Activated naive CD8-positive, alpha-beta T cell treated with anti-CD3 and anti-CD28 coated beads, Interleukin-2, amount 50 U/mL, for 24 hours (primary cell): Measurements from ENCODE around the gene KTN1.

Source experiments
- ATAC-seq: fragments of 150-1000 bp; cut with Tn5 transposase; one replicate; pipeline ENCODE4 v1.10.0; 2021
- DNase-seq: peaks from one replicate; pipeline ENCODE4 v3.0.0; 2021
- H3K27ac Mint-ChIP-seq: one replicate; pipeline ENCODE4 v1.8.0; 2021; ENCODE audit warnings: mild to moderate bottlenecking, mixed read lengths
- H3K27me3 Mint-ChIP-seq: one replicate; pipeline ENCODE4 v1.8.0; 2021; ENCODE audit warnings: mixed read lengths
- H3K36me3 Mint-ChIP-seq: one replicate; pipeline ENCODE4 v1.8.0; 2021; ENCODE audit warnings: low read depth, mixed read lengths
- H3K4me1 Mint-ChIP-seq: one replicate; pipeline ENCODE4 v1.8.0; 2021; ENCODE audit warnings: mixed read lengths
- H3K4me3 Mint-ChIP-seq: one replicate; pipeline ENCODE4 v1.8.0; 2021; ENCODE audit warnings: mild to moderate bottlenecking, moderate library complexity, mixed read lengths
- H3K9me3 Mint-ChIP-seq: one replicate; pipeline ENCODE4 v1.8.0; 2021; ENCODE audit warnings: mixed read lengths

KTN1 gene

DNA sequence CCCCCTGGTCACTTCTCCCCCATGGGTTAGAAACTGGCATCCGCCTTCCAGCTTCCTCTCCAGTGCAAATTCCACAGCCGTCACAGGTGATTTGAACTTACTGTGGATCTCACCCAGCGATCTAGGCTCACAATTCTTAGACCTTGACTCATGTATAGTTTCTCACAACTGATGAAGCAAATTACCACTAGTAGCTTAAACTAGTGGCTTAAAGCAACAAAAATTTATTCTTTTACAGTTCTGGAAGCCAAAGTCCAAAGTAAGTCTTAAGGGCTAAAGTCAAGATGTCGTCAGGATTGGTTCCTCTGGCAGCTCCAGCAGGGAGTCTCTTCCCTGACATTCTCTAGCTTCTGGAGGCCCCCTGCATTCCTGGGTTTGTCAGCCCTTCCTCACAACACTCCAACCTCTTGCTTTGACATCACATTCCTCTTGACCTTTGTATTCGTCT is 117.4 kb downstream of the KTN1 start:
- no peak overlapping the region for H3K4me3 Mint-ChIP-seq
- ATAC-seq, result no peak
- H3K4me1 Mint-ChIP-seq, result peaks cover 2% of the 10 kb centered on the region
- no peaks in the 10 kb centered on the region for H3K27me3 Mint-ChIP-seq
- no peak overlapping the region for H3K27ac Mint-ChIP-seq
- H3K36me3 Mint-ChIP-seq, result peaks cover 10% of the 10 kb centered on the region
- DNase-seq, result no peak
- peaks cover 5% of the 10 kb centered on the region for H3K9me3 Mint-ChIP-seq

DNA sequence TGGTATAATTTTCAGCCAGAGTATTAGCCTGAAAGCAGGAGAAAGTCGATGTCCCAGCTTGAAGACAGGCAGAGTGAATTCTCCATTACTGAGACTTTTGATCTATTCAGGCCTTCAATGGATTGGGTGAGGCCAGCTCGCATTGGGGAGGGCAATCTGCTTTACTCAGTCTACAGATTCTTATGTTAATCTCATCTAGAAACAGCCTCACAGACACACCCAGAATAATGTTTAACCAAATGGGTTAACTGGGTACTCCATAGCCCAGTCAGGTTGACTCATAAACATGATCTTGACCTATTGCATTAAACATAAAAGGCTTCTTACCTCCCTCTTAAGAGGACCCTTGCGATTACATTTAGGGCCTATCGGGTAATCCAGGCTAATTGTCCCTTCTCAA is 118.0 kb downstream of the KTN1 start:
- no peak for ATAC-seq
- H3K36me3 Mint-ChIP-seq, result peaks cover 10% of the 10 kb centered on the region

DNA sequence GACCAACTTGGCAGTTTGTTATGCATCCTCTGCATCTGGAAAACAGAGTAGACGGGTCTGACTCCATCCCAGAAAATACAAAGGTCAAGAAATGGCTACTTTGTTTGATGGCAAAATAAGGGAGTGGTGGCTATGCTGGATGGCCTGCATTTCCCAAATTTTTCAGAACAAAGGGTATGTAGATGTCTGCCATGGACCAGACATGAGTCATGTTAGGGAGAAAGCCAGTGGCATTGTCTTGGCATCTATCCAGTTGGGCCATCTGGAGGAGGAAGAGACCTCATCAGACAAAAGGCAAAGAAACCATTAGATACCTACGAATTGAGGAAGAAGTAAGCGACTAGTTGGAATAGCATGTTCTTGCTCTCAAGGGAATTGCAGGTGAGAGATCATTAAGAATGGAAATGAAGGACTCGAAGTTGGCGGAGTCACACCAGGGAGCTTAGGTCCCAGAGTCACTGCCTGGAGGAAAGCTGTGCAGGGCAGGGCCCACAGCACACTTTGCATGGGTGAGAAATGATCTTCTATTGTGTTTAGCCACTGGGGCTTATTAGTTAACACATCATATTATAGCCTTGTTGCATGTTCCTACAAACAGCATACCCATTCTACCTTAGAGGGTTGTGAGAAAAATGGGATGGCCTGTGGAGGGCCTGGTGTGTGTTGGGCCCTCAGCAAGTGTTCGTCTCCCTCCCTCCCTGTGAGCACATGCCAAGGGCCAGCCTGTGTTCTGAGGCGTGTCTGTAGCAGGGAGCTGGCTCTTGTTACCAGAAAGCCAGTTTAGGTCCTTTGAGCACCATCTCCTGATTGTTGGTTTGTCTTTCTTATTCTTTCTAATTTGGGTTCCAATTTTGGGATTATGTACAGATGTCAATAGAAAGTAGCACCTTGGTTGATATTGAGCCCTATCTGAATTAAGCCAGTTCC is 119.4 kb downstream of the KTN1 start:
- DNase-seq, result no peak
- no peak overlapping the region for H3K4me3 Mint-ChIP-seq
- no peak overlapping the region for H3K27ac Mint-ChIP-seq
- peaks cover 2% of the 10 kb centered on the region for H3K4me1 Mint-ChIP-seq
- H3K36me3 Mint-ChIP-seq, result peaks cover 10% of the 10 kb centered on the region
- peaks cover 5% of the 10 kb centered on the region for H3K9me3 Mint-ChIP-seq
- ATAC-seq, result no peak
- H3K27me3 Mint-ChIP-seq, result no peaks in the 10 kb centered on the region

More for the DNA sequence above, 118.0 kb downstream of the KTN1 start:
- H3K9me3 Mint-ChIP-seq, result peaks cover 5% of the 10 kb centered on the region
- no peak for DNase-seq
- H3K27me3 Mint-ChIP-seq, result no peaks in the 10 kb centered on the region
- no peak overlapping the region for H3K4me3 Mint-ChIP-seq
- peaks cover 2% of the 10 kb centered on the region for H3K4me1 Mint-ChIP-seq
- no peak overlapping the region for H3K27ac Mint-ChIP-seq

DNA sequence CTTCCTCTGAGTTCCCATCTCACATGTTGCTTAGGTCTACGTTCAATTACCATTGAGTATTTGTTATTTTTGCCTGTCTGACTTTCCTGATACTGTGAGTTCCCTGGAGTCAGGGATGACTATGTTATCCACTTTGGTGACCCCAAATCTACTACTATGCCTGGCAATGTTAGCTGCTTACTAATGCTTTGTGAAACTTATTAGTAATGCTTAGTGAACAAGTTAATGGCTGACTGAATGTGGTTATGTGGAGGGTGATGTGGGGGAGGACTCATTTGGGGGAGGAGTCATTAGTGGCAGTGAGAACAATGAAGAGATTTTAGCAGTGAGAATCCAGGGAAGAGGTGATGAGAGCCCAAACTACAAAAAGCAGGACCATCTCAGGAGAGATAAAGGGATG is 121.6 kb downstream of the KTN1 start:
- no peaks in the 10 kb centered on the region for H3K27me3 Mint-ChIP-seq

DNA sequence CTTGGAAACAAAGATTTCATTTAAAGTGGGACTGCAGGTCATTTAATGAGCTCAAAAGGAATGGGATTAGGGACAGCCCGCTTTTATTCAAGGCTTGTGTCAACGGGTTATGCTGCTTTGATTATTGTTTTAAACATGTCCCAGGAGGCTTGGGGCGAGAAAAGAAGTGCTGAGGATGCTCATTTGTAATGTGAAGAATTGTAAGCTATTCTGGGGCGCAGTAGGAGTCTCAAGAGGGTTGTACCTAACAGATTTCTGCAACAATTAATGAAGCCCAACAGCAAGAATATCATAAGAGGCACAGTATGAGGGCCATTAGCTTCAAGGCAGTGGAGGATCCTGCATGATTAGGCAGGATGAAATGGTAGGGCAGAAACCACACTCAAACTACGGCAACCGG is 122.5 kb downstream of the KTN1 start:
- H3K9me3 Mint-ChIP-seq, result peaks cover 5% of the 10 kb centered on the region
- H3K27ac Mint-ChIP-seq, result no peak overlapping the region
- ATAC-seq (no peak), DNase-seq (no peak)
- peaks cover 10% of the 10 kb centered on the region for H3K36me3 Mint-ChIP-seq
- H3K27me3 Mint-ChIP-seq, result no peaks in the 10 kb centered on the region
- peaks cover 6% of the 10 kb centered on the region for H3K4me1 Mint-ChIP-seq
- H3K4me3 Mint-ChIP-seq, result no peak overlapping the region

More for the DNA sequence above, 121.6 kb downstream of the KTN1 start:
- DNase-seq, result no peak
- no peak overlapping the region for H3K27ac Mint-ChIP-seq
- ATAC-seq, result peak; percentile 69
- H3K4me1 Mint-ChIP-seq, result peaks cover 2% of the 10 kb centered on the region
- no peak overlapping the region for H3K4me3 Mint-ChIP-seq
- peaks cover 10% of the 10 kb centered on the region for H3K36me3 Mint-ChIP-seq
- H3K9me3 Mint-ChIP-seq, result peaks cover 5% of the 10 kb centered on the region

DNA sequence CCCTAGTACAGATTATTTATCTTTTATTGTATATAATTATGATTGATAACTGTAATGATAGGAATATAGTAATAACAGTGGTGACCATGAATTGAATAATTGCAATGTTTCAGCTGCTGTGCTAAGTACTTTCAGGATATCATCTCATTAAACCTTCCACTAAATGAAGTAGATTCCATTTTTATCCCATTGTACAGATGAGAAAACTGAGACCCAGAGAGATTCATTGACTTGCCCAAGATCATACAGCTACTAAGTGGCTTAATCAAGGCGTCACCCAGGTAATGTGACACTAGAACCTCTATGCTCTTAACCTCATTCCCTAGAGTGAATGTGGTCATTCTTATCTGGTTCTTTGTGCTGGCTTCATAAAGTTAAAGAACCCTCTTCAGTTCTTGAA is 124.6 kb downstream of the KTN1 start:
- ATAC-seq, result no peak
- Mint-ChIP-seq H3K36me3 (peaks cover 10% of the 10 kb centered on the region), H3K4me1 (peaks cover 6% of the 10 kb centered on the region), H3K27me3 (no peaks in the 10 kb centered on the region), H3K4me3 (no peak overlapping the region), H3K27ac (no peak overlapping the region), H3K9me3 (peaks cover 5% of the 10 kb centered on the region)
- DNase-seq, result no peak

DNA sequence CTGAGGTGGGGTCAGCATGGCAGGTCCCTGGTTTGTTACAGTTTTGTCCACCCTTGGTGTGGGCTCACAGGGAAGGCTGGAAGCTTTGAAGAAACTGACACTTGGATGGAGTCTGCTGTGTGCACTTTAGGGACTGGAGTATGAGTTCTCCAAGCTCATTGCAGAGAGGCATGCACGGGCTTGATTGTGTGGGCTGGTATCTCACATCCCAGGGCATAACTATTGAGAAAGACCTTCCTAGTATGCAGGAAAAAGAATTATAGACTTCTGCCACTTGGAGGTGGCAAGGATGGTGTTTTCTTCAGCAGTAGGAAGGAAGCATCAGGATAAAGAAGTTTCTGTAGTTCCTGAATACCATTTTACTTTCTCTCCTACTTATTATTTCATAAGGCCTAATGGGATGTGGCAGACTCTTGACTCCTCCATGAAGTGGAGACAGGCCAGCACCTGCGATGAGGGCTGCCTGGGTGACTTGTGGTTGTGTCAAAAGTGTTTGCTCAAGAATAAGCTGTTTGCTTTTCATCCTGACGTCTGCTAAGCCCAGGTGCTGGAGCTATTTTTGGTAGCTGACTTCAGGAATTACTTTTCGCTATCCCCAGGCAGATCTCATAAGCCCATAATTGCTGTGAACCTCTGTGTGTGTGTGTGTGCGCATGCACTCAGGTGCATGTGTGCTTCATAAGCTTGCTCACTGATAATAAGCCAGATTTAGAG is 125.8 kb downstream of the KTN1 start:
- no peak for DNase-seq
- ATAC-seq, result no peak
- Mint-ChIP-seq H3K4me3 (no peak overlapping the region), H3K27ac (no peak overlapping the region), H3K4me1 (peaks cover 6% of the 10 kb centered on the region), H3K9me3 (peaks cover 5% of the 10 kb centered on the region), H3K27me3 (no peaks in the 10 kb centered on the region), H3K36me3 (peaks cover 6% of the 10 kb centered on the region)

DNA sequence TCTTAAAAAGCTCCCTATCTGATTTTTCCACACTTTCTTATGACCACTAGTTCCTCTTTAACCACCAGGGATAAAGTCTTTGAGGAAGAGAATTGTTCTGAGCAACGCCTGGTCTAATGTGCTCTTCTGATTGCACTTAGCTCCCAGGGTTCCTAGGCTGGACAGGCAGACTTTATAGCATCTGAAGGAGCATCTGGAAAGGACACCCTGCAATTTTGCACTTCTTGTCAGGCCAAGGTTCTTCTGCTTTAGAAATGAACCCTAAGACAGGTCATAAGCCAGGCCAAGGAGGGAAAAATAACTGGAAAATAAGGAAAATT is 126.3 kb downstream of the KTN1 start:
- H3K36me3 Mint-ChIP-seq, result peaks cover under 1% of the 10 kb centered on the region
- H3K27ac Mint-ChIP-seq, result no peak overlapping the region
- ATAC-seq, result no peak
- peaks cover 4% of the 10 kb centered on the region for H3K9me3 Mint-ChIP-seq
- H3K27me3 Mint-ChIP-seq, result no peaks in the 10 kb centered on the region
- DNase-seq, result no peak
- H3K4me1 Mint-ChIP-seq, result peaks cover 6% of the 10 kb centered on the region
- no peak overlapping the region for H3K4me3 Mint-ChIP-seq

DNA sequence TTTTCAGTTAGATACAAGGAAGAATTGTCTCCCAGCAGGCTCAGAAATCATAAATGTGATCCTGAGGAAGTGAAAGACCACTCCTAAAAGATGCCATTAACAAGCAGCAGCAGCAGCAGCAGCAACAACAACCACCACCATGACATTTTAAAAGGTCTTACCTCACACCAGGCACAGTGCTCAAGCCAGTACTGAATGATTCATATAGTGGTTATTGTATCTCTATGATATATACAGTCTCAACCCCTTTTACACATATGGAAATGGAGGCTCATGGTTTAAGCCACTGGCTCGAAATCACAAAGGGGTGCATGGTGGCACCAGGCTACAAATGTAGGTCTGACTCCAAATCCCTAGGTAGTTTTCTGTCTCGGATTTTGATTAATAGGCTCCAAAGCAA is 126.9 kb downstream of the KTN1 start:
- Mint-ChIP-seq H3K9me3 (no peaks in the 10 kb centered on the region), H3K36me3 (no peaks in the 10 kb centered on the region), H3K4me1 (peaks cover 4% of the 10 kb centered on the region), H3K27ac (no peak overlapping the region), H3K27me3 (no peaks in the 10 kb centered on the region), H3K4me3 (no peak overlapping the region)
- DNase-seq (no peak), ATAC-seq (peak; percentile 92)

DNA sequence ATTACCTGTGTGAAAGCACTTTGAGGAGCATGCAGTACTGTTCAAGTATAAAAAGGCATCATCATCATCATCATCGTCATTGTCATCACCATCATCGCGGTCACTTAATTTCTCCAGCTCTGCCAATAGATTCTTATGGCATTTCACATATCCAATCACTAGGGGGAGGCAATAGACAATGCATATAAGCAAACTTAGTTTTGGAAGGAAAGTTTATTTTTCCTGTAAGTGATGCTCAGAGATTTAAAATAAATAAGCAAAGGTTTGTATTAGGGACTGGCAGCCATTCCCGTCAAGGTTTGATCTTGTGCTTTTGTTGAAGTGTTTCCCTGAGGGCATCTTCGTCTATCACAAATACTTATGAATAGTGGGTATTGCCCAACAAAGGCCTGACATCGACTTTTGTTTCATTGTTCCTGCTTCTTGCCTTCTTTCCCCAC is 127.4 kb downstream of the KTN1 start:
- no peak overlapping the region for H3K4me3 Mint-ChIP-seq
- H3K9me3 Mint-ChIP-seq, result no peaks in the 10 kb centered on the region
- ATAC-seq (no peak), DNase-seq (no peak)
- no peaks in the 10 kb centered on the region for H3K27me3 Mint-ChIP-seq
- peaks cover 4% of the 10 kb centered on the region for H3K4me1 Mint-ChIP-seq
- H3K36me3 Mint-ChIP-seq, result no peaks in the 10 kb centered on the region
- H3K27ac Mint-ChIP-seq, result no peak overlapping the region

DNA sequence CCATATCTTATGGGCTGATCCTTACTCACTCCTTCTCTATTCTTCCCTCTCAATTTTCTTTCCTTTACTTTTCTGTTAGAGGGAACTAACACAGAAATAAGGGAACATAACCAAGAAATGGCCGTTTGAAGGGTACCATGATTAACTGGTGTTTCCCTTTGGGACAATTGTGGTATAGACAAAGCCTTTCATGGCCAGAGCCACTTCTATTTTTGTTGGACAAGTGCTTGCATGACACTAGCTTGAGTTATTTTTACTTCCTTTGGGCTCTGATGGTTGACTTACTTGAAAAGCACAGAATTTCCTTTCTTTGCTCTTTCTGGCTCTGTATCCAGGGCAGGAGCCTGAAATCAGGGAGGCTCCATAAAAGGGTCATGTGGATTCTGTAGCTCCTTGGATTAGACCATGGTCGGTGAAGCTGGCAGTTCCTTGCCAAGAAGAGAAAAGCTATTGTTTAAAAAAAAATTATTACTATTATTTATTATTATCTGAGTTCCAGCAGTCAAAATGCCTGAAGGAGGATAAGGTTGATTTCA is 130.6 kb downstream of the KTN1 start:
- no peak overlapping the region for H3K4me3 Mint-ChIP-seq
- H3K9me3 Mint-ChIP-seq, result no peaks in the 10 kb centered on the region
- ATAC-seq (no peak), DNase-seq (no peak)
- no peaks in the 10 kb centered on the region for H3K27me3 Mint-ChIP-seq
- no peak overlapping the region for H3K27ac Mint-ChIP-seq
- H3K4me1 Mint-ChIP-seq, result peaks cover 4% of the 10 kb centered on the region
- no peaks in the 10 kb centered on the region for H3K36me3 Mint-ChIP-seq

DNA sequence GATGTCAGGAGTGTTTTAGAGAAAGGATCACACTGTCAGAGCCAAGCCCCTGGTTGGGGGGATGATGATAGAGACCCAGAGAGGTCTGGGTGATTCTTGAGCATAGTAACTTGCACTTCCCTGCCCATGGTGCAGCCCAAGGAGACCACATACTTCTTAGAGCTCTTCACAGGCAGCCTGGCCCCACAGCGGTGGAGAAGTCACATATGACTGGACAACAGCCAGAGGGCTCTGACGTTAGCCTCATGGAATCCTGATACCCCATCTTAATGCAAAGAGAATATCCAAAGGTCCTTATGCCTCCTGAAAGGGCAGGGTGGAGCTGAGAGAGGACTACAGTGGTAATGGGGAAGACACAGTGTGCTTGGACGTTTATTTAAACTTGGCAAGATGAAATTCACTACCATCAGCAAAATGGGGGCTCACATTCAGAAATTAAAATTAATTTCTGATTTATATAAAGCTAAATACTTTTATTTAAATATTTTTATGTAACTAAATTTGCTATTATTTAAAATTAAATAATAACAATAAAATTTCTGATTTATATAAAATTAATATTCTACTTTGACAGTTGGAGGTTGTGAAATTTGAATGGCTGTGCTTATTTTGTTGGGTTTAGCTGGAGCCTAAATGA is 131.3 kb downstream of the KTN1 start:
- Mint-ChIP-seq H3K36me3 (no peaks in the 10 kb centered on the region), H3K27me3 (no peaks in the 10 kb centered on the region), H3K4me1 (peaks cover 4% of the 10 kb centered on the region), H3K9me3 (no peaks in the 10 kb centered on the region), H3K27ac (no peak overlapping the region), H3K4me3 (no peak overlapping the region)
- DNase-seq (no peak), ATAC-seq (no peak)

DNA sequence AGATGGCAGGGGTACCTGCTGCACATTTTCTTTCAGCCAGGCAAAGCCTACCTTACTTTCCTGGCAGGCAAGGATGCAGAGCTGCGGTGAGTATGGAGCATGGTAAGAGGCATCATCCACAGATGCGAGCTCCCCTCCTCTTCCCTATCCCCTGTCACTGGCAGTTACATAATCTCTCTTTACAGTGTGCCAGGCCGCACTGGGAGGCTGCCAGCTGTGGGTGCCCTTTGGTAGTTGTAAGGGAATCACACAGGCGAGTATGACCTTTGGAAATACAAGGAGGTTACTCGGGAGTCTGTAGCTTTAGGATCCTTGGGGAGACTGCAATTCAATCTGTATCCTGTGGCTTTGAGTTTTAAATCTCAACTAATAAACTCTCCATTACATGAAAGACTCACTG is 132.5 kb downstream of the KTN1 start:
- no peaks in the 10 kb centered on the region for H3K36me3 Mint-ChIP-seq
- no peaks in the 10 kb centered on the region for H3K27me3 Mint-ChIP-seq
- H3K4me3 Mint-ChIP-seq, result no peak overlapping the region
- no peaks in the 10 kb centered on the region for H3K9me3 Mint-ChIP-seq
- H3K27ac Mint-ChIP-seq, result no peak overlapping the region
- ATAC-seq, result no peak
- no peak for DNase-seq
- H3K4me1 Mint-ChIP-seq, result no peaks in the 10 kb centered on the region

DNA sequence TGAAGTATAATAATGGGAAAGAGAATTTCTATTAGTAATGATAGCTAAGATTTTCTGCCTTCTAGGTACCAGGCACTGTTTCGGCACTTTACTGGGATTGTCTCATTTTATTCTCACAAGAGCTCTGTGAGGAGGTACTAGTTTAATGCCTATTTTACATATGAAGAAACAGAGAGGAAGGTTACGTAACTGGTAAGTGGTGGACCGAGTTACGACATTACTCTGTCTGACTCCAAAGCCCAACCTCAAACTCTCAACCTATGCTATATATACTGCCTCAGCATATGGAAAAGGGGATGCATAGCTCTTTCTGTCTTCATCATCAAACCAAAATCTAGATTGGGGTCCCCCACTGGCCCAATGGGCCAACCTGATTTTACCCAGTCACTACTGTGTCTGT is 133.5 kb downstream of the KTN1 start:
- H3K4me1 Mint-ChIP-seq, result no peaks in the 10 kb centered on the region

More for the DNA sequence above, 133.5 kb downstream of the KTN1 start:
- no peak overlapping the region for H3K27ac Mint-ChIP-seq
- H3K36me3 Mint-ChIP-seq, result no peaks in the 10 kb centered on the region
- DNase-seq (no peak), ATAC-seq (no peak)
- no peak overlapping the region for H3K4me3 Mint-ChIP-seq
- no peaks in the 10 kb centered on the region for H3K27me3 Mint-ChIP-seq
- no peaks in the 10 kb centered on the region for H3K9me3 Mint-ChIP-seq
